Colonic mucosa (tissue), 4 donors: ENCODE results near the gene AP1S3. TPM values are rescaled to one million over a fixed set of nuclear protein-coding genes. Genes with fewer than 3 reads are reported as not detected.
"Not testable (repeated sequence)": the region's sequence is repeated elsewhere in the genome, so short reads cannot be mapped to it uniquely, and the experiment has no call there.

Source experiments
- DNase-seq: peaks from one replicate; pipeline ENCODE4 v3.0.0-alpha.2; 2020
- H3K27ac ChIP-seq: fragments of 200-600 bp; one replicate; pipeline ENCODE4 v1.8.0; 2021
- H3K27me3 ChIP-seq: fragments of 200-600 bp; one replicate; pipeline ENCODE4 v1.8.0; 2021
- H3K36me3 ChIP-seq: fragments of 200-600 bp; one replicate; pipeline ENCODE4 v1.8.0; 2021
- H3K4me1 ChIP-seq: fragments of 200-600 bp; one replicate; pipeline ENCODE4 v1.8.0; 2021; ENCODE audit warnings: mild to moderate bottlenecking
- H3K4me3 ChIP-seq: fragments of 200-600 bp; one replicate; pipeline ENCODE4 v1.8.0; 2021
- H3K9ac ChIP-seq, 2 donors: one replicate each; pipeline ENCODE4 v1.7.0; 2013; ENCODE audit warnings: control low read depth in 2 of 2, low read depth in 2 of 2, low read length in 2 of 2
- H3K9me3 ChIP-seq: fragments of 200-600 bp; one replicate; pipeline ENCODE4 v1.8.0; 2021
- intact Hi-C: fragments of 100-400 bp; cut with DNase I; formaldehyde crosslinking; loops from one replicate; pipeline ENCODE4 v1.14.1; 2022
- total RNA-seq, 2 donors: library from RNA; stranded (reverse); fragmentation: NEBNext Ultra II Directional in 1 of 2; extraction: Animal tissue kit (Norgen Biotek cat#: 25700) in 1 of 2; gene quantifications; one replicate each; pipeline ENCODE4 v1.2.1, GENCODE V29; 2021
- TF ChIP-seq, protein P1 (sequence below): fragments of 200-600 bp; IDR thresholded peaks from one replicate; pipeline ENCODE4 v1.8.0; 2022; ENCODE audit warnings: antibody characterized with exemption, mild to moderate bottlenecking
- donor health status: healthy.
- donor health status: DM: no; HTN: no; CAD: no.
- donor health status: DM: no; HTN: no; CAD: no.

AP1S3 gene
- total RNA-seq, 2 donors from 2014 or later: 8.8 to 12.0 TPM

DNA sequence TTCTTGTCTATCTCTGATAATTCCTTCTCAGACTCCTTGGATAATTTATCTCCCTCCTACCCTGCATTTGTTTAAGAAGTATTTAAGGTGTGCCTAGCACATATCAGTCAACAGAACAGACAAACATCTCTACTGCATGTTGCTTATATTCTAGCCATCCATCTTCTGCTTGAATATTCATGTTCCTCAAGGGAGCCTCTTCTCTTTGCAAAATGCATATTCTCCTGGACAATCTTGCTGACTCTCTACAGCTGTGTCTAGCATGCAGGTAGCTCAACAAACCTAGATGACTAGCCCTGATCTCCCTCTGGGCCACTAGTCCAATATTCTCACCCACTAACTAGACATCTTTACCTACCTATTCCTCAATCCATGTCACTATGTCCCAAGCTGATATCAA is 70.0 kb downstream of the AP1S3 start:
- no peaks in the 10 kb centered on the region for H3K9me3 ChIP-seq
- no peak overlapping the region for H3K27ac ChIP-seq
- no peak overlapping the region for H3K4me3 ChIP-seq
- no peaks in the 10 kb centered on the region for H3K27me3 ChIP-seq
- no peaks in the 10 kb centered on the region for H3K4me1 ChIP-seq
- no peak for DNase-seq
- intact Hi-C loops: no loop called here
- no peaks in the 10 kb centered on the region for H3K36me3 ChIP-seq
- H3K9ac ChIP-seq: no peak overlapping the region
- TF ChIP-seq, protein P1, sequence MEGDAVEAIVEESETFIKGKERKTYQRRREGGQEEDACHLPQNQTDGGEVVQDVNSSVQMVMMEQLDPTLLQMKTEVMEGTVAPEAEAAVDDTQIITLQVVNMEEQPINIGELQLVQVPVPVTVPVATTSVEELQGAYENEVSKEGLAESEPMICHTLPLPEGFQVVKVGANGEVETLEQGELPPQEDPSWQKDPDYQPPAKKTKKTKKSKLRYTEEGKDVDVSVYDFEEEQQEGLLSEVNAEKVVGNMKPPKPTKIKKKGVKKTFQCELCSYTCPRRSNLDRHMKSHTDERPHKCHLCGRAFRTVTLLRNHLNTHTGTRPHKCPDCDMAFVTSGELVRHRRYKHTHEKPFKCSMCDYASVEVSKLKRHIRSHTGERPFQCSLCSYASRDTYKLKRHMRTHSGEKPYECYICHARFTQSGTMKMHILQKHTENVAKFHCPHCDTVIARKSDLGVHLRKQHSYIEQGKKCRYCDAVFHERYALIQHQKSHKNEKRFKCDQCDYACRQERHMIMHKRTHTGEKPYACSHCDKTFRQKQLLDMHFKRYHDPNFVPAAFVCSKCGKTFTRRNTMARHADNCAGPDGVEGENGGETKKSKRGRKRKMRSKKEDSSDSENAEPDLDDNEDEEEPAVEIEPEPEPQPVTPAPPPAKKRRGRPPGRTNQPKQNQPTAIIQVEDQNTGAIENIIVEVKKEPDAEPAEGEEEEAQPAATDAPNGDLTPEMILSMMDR: no peak

DNA sequence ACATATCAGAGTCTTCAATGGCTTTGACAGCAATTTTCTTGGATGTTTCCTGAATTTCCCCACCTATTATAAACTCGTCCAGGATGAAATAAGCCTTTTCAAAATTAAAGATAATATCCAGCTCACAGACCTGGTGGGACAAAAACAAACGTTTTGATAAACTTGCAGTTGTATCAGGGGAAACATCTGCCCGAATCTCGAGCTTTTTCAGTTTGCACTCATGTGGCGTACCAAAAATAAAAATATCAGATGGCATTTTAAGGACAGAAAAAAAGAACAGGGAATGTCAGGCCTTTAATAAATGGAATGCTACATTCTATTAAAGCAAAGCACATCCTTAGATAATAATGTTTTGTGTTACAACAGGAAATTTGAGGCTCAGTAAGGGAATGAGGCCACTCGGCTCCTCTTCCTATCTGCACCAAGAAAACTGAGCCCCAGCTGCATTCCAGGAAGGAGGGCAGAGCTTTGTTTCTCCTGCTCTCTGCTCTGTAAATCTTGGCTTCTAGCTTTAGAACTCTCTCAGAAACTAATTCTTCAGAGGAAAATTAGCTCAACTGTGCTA is 72.1 kb downstream of the AP1S3 start:
- Histone ChIP-seq H3K4me1 (no peaks in the 10 kb centered on the region), H3K4me3 (no peak overlapping the region), H3K36me3 (no peaks in the 10 kb centered on the region), H3K9me3 (no peaks in the 10 kb centered on the region), H3K27ac (no peak overlapping the region), H3K27me3 (no peaks in the 10 kb centered on the region), H3K9ac (no peak overlapping the region)
- TF ChIP-seq, protein P1: no peak
- no peak for DNase-seq
- intact Hi-C loops: no loop called here

DNA sequence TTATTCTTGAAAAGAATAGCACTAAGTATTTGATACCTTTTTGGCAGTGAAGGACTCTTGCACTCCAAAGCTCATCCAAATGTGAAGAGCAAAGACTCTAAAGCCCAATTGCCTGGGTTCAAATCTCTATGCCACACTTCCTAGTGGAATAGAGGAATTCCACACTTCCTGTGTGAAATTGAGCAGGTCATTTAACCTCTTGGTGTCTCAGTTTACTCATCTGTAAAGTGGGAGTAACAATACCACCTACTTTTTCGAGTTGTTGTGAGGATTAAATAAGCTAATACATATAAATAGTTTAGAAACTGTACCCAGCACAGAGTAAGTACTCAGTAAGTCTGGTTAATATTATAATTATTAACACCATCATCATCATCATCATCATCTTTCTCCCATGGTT is 72.6 kb downstream of the AP1S3 start:
- TF ChIP-seq, protein P1: no peak
- Histone ChIP-seq H3K4me1 (no peaks in the 10 kb centered on the region), H3K4me3 (no peak overlapping the region), H3K36me3 (no peaks in the 10 kb centered on the region), H3K27me3 (no peaks in the 10 kb centered on the region), H3K27ac (no peak overlapping the region), H3K9ac (no peak overlapping the region), H3K9me3 (no peaks in the 10 kb centered on the region)
- no peak for DNase-seq
- intact Hi-C loops: no loop called here

DNA sequence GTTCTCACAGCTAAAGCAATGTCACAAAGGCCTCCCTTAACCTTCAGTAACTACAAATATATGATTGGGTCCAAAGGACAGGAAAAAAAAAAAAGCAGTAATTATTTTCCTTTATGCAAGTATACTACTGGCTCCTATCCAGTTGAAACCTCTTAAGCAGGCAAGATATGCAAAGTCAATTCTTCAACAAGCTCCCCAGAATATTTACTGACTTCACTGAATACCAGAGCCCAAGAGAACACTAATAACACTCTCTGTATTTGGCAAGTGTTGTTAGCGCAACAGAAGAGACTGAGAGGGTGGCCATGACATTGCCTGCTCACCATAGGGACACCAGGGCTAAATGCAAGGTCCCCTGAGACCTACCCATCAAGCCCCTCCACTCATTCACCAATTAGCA is 74.5 kb downstream of the AP1S3 start:
- Histone ChIP-seq H3K4me1 (no peaks in the 10 kb centered on the region), H3K4me3 (no peak overlapping the region), H3K27me3 (no peaks in the 10 kb centered on the region), H3K9me3 (no peaks in the 10 kb centered on the region), H3K9ac (no peak overlapping the region), H3K36me3 (no peaks in the 10 kb centered on the region), H3K27ac (no peak overlapping the region)
- intact Hi-C loops: no loop called here
- no peak for DNase-seq
- TF ChIP-seq, protein P1: no peak

DNA sequence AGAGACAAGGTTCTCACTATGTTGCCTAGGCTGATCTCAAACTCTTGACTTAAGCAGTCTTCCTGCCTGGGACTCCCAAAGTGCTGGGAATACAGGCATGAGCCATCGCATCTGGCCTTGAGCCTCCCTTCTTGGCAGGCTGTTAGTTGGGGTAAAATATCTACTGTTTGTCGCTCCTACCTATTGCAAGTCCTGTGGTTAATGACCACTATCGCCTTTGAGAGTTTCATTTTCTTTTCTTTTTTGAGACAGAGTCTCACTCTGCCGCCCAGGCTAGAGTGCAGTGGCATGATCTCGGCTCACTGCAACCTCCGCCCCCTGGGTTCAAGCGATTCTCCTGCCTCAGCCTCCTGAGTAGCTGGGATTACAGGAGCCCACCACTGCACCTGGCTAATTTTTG is 75.6 kb downstream of the AP1S3 start:
- intact Hi-C loops, H3K36me3 ChIP-seq, H3K27me3 ChIP-seq, H3K27ac ChIP-seq, H3K9ac ChIP-seq, H3K4me1 ChIP-seq, H3K9me3 ChIP-seq, DNase-seq, H3K4me3 ChIP-seq: not testable (repeated sequence)

DNA sequence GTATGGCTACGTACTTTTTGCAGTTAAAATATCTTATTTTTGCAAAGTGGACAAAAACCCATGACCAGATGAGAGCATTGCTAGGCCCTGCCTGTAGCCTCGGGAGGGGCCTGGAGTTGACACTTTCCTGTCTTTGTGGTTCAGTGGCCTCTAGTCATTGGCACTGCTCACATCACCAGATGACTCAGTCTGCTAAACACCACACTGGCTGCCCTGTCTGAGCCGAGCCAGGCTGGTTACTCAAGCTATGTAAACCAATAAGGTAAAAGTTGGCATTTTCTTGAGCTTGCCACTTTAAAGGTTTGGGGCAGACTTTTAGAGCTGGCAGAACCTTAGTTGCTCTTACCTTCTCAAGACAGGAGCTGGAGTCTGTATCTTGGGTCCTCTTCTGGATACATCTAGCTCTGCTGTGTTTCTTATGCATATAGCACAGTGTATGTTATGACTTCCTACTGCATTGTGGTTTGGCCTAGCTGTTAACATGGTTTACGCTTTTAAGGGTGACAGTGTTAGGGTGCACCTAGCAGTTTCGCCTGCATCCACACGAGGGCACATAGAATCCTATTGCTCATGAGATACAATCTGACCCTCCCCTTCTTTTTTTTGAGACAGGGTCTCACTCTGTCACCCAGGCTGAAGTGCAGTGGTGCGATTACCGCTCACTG is 76.4 kb downstream of the AP1S3 start:
- Histone ChIP-seq H3K9ac (no peak overlapping the region), H3K36me3 (no peaks in the 10 kb centered on the region), H3K4me1 (no peaks in the 10 kb centered on the region), H3K27ac (no peak overlapping the region), H3K4me3 (no peak overlapping the region), H3K9me3 (no peaks in the 10 kb centered on the region), H3K27me3 (no peaks in the 10 kb centered on the region)
- intact Hi-C loops: no loop called here
- TF ChIP-seq, protein P1: no peak
- DNase-seq: peak; percentile 22
